ENCODE measurements around the gene FXYD1.

DNA sequence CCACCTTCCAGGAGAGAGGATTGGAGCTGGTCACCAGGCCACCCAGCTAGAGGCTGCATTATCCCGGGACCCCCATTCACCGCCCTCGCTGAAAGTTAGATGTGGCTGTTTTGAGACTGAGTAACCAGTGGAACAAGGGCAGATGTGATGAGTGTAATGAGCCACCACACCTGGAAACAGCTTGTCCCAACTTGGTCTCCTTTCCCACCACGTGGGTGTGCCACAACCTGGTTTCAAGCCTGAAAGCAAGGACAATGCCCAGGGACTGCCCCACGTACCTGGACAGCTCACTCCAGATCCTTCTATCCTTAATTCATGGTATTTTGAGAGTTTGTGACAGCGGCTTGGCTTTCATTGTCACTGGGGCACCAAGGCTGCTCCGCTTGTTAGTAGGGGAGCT is 10.8 kb upstream of the FXYD1 start:
- TF ChIP-seq, protein P1, sequence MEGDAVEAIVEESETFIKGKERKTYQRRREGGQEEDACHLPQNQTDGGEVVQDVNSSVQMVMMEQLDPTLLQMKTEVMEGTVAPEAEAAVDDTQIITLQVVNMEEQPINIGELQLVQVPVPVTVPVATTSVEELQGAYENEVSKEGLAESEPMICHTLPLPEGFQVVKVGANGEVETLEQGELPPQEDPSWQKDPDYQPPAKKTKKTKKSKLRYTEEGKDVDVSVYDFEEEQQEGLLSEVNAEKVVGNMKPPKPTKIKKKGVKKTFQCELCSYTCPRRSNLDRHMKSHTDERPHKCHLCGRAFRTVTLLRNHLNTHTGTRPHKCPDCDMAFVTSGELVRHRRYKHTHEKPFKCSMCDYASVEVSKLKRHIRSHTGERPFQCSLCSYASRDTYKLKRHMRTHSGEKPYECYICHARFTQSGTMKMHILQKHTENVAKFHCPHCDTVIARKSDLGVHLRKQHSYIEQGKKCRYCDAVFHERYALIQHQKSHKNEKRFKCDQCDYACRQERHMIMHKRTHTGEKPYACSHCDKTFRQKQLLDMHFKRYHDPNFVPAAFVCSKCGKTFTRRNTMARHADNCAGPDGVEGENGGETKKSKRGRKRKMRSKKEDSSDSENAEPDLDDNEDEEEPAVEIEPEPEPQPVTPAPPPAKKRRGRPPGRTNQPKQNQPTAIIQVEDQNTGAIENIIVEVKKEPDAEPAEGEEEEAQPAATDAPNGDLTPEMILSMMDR (IDR thresholded peaks at IDR 0.05; ENCODE audit: low read length), result no peak
- TF ChIP-seq EZH2phosphoT487 (IDR thresholded peaks at IDR 0.05; ENCODE audit: low read length), result no peak
